GM12878 (cell line): ENCODE measurements around the gene AMN. TPM values are rescaled to one million over a fixed set of nuclear protein-coding genes. Genes with fewer than 3 reads are reported as not detected.

Experiments
- ATAC-seq: fragments of 200-7000 bp; cut with Tn5 transposase; 3 replicates; pipeline ENCODE4 v1.9.1; 2020; ENCODE audit warnings: mild to moderate bottlenecking, moderate library complexity
- BruUV-seq: library from RNA; stranded (reverse); fragments of 400-500 nt; replicated peaks from 2 replicates; lab custom pipeline; 2021; lab: Mats Ljungman, UMichigan
- CTCF ChIA-PET: fragments of 300-600 bp; sonication (Branson Sonifier 250); formaldehyde crosslinking; extraction: SDS; loops from one replicate; lab custom pipeline; 2021; ENCODE audit warnings: inconsistent platforms; lab: Yijun Ruan, JAX
- POLR2A ChIA-PET: fragments of 350-600 bp; formaldehyde crosslinking; extraction: SDS; loops from one replicate; lab custom pipeline; 2021; ENCODE audit warnings: inconsistent platforms; lab: Charles Lee
- RAD21 ChIA-PET: fragments of 300-600 bp; sonication (Branson Sonifier 250); formaldehyde crosslinking; loops from one replicate; lab custom pipeline; 2023; ENCODE audit warnings: antibody characterized with exemption; ENCODE audit not compliant: unreplicated experiment; lab: Charles Lee
- SMC1A ChIA-PET: fragments of 300-600 bp; sonication (Branson Sonifier 250); formaldehyde crosslinking; loops from one replicate; lab custom pipeline; 2023; ENCODE audit not compliant: unreplicated experiment, uncharacterized antibody; lab: Charles Lee
- DNase-seq: peaks from one replicate; pipeline ENCODE4 v3.0.0-alpha.2; 2011; ENCODE audit warnings: low read depth, low spot score
- FAIRE-seq: peaks from 3 replicates; lab custom pipeline; 2011; peaks lifted over from hg19 to GRCh38; lab: Jason Lieb, UNC
- H2AFZ ChIP-seq: 2 replicates; pipeline ENCODE4 v1.6.0; 2011; ENCODE audit warnings: low read depth, low read length, control low read depth; ENCODE audit not compliant: control insufficient read depth
- H3K27ac ChIP-seq: 2 replicates; pipeline ENCODE4 v1.5.1; 2011; ENCODE audit warnings: control low read depth; ENCODE audit not compliant: control insufficient read depth, insufficient read depth
- H3K27me3 ChIP-seq, 2 experiments: replicated peaks in 1 of 2; 2 replicates each; pipeline versions ENCODE4 v1.6.0 to v1.6.1; 2011; ENCODE audit warnings: low read length in 1 of 2; ENCODE audit not compliant: control insufficient read depth in 2 of 2, insufficient read depth in 2 of 2
- H3K36me3 ChIP-seq, 2 experiments: 2 replicates each; pipeline ENCODE4 v1.5.1; 2011; ENCODE audit warnings: low read length in 1 of 2; ENCODE audit not compliant: control insufficient read depth in 2 of 2, insufficient read depth in 2 of 2
- H3K4me1 ChIP-seq: 2 replicates; pipeline ENCODE4 v1.6.1; 2011; ENCODE audit warnings: mild to moderate bottlenecking, low read length, moderate library complexity, mixed read lengths; ENCODE audit not compliant: control insufficient read depth, insufficient read depth
- H3K4me2 ChIP-seq: 2 replicates; pipeline ENCODE4 v1.6.0; 2011; ENCODE audit warnings: control low read depth; ENCODE audit not compliant: control insufficient read depth, insufficient read depth
- H3K4me3 ChIP-seq: fragments of 200-600 bp; sonication (generic); 2 replicates; pipeline ENCODE4 v1.5.1; 2016
- H3K79me2 ChIP-seq: 2 replicates; pipeline ENCODE4 v1.6.0; 2011; ENCODE audit warnings: low read length; ENCODE audit not compliant: control insufficient read depth, insufficient read depth
- H3K9ac ChIP-seq: 2 replicates; pipeline ENCODE4 v1.8.0; 2011; ENCODE audit warnings: low read length, control low read depth, mixed read lengths; ENCODE audit not compliant: control insufficient read depth, insufficient read depth
- H3K9me3 ChIP-seq: replicated peaks from 3 replicates; pipeline ENCODE4 v1.5.1; 2011; ENCODE audit warnings: mild to moderate bottlenecking, low read length; ENCODE audit not compliant: control insufficient read depth, insufficient read depth
- H4K20me1 ChIP-seq: 2 replicates; pipeline ENCODE4 v1.6.0; 2011; ENCODE audit not compliant: control insufficient read depth, insufficient read depth
- HCFC1 ChIP-seq: fragments of 150-350 bp; IDR thresholded peaks from 2 replicates; pipeline ENCODE4 v1.6.1; 2014; ENCODE audit warnings: low read length
- IRF4 ChIP-seq: IDR thresholded peaks from 2 replicates; pipeline ENCODE4 v1.6.1; 2011; ENCODE audit warnings: low read depth, low read length
- POLR2A ChIP-seq: IDR thresholded peaks from 2 replicates; pipeline ENCODE4 v1.6.1; 2011; ENCODE audit warnings: low read depth, mild to moderate bottlenecking, low read length
- WGBS: methylation state at CpG from one replicate; pipeline ENCODE4 v1.1.6; 2016; ENCODE audit warnings: low lambda C conversion rate; ENCODE audit not compliant: insufficient replicate concordance, insufficient coverage; ENCODE audit errors: missing lambda C conversion rate; 5-methylcytosine and 5-hydroxymethylcytosine counted together
- in situ Hi-C: fragments of 300-500 bp; cut with MboI; formaldehyde crosslinking; loops from 9 replicates; pipeline ENCODE4 v1.14.3; 2018; ENCODE audit warnings: mixed read lengths
- intact Hi-C: fragments of 100-400 bp; cut with micrococcal nuclease; formaldehyde crosslinking; loops from one replicate; pipeline ENCODE4 v1.14.2; 2022; ENCODE audit not compliant: unreplicated experiment
- polyA plus RNA-seq, 11 experiments: library from polyadenylated mRNA; depleted of rRNA in 4 of 11; unstranded in 6 of 11; stranded (reverse) in 5 of 11; fragments of >200 nt; fragmentation: Nextera tagmentation in 4 of 11; fragmentation: Illumina TruSeq in 1 of 11; extraction: Ambion mirVana in 4 of 11; extraction: Trizol in 1 of 11; gene quantifications; 1 replicate in 1 of 11; 2 replicates in 10 of 11; pipeline versions ENCODE4 v1.2.1 to v1.2.3, GENCODE V29; 2011 to 2016; ENCODE audit warnings: inconsistent platforms in 2 of 11, missing spikeins in 2 of 11, low read depth in 1 of 11
- total RNA-seq, 4 experiments: library from RNA; depleted of rRNA in 3 of 4; stranded (reverse); fragments of >200 nt in 3 of 4; fragmentation: Illumina TruSeq in 1 of 4; extraction: Trizol in 1 of 4; gene quantifications; 2 replicates each; pipeline versions ENCODE4 v1.2.1 to v1.2.3, GENCODE V29; 2013 to 2021
- TF ChIP-seq, protein P1 (sequence below): IDR thresholded peaks from 2 replicates; pipeline ENCODE4 v1.6.1; 2012; ENCODE audit warnings: low read depth, low read length, improper control_type of control experiment
- TF ChIP-seq, protein P2 (sequence below): fragments of 450-650 bp; IDR thresholded peaks from 2 replicates; pipeline ENCODE4 v1.6.1; 2016; ENCODE audit warnings: mild to moderate bottlenecking, moderate library complexity, borderline replicate concordance

The AMN gene
- total and polyA plus RNA-seq, 10 of the 15 experiments (the other 5 are each of a cell fraction or from before 2014, with no cell fraction given): 0.03 to 0.33 (median 0.11) TPM; not detected in 6

DNA sequence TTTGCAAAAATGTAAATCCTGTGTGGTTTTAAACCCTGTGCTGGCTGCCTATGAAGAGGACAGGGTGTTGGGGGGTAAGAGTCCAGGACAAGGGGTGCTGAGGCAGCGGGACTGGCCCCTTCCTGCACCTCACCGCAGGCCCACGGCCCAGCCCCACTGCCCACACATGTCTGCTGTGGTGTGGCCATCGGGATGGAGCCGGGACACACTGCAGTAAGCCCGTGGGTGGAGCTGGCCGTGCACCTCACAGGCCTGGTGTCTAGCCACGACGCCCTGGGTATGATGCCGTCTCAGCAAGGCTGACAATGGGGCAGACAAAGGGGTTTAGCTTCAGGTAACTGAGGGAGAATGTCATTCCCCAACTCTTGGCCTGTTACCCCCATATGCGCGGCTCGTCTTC, 19.6 kb downstream of the AMN start:
- H3K27ac ChIP-seq: no peak overlapping the region

DNA sequence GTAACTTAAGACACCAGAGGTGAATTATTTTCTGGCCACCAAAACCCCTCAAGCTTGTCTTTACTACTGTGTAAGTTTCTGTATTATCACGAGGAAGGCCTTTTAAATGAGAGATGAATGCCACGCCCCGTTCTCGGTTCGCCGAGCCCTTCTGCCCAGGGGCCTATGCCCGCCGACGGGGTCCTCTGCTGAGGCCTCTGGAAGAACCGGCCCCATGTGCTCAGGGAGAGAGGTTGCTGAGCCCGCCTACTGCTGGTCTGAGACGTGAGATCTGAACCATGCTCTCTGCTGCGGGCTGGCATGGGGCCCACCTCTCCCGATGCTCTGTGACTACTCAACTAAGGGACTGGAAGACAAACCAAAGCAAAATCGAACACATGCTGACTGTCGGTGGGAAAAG, 21.0 kb downstream of the AMN start:
- POLR2A ChIA-PET: no interaction called here
- H4K20me1 ChIP-seq: no peaks in the 10 kb centered on the region
- CTCF ChIA-PET: no interaction called here
- SMC1A ChIA-PET: no interaction called here
- no peak for FAIRE-seq
- H3K4me1 ChIP-seq: peaks cover 14% of the 10 kb centered on the region
- no TSS peak for BruUV-seq
- peaks cover 4 to 15% of the 10 kb centered on the region in 2 experiments; a peak in 3 of 4 replicates for H3K36me3 ChIP-seq
- ATAC-seq: no peak
- H3K9ac ChIP-seq: no peak overlapping the region
- RAD21 ChIA-PET: interaction anchor here (1.3 kb wide), 1 partner anchor 32 kb away, joined by 4 read pairs; no protein-coding TSS in a partner anchor
- intact Hi-C loops: no loop called here
- no peak overlapping the region for H2AFZ ChIP-seq
- H3K27ac ChIP-seq: no peak overlapping the region
- no peaks in the 10 kb centered on the region for H3K79me2 ChIP-seq
- H3K4me2 ChIP-seq: no peak overlapping the region
- H3K27me3 ChIP-seq: no peaks in the 10 kb centered on the region
- in situ Hi-C loops: no loop called here
- TF ChIP-seq IRF4: no peak
- TF ChIP-seq, protein P1, sequence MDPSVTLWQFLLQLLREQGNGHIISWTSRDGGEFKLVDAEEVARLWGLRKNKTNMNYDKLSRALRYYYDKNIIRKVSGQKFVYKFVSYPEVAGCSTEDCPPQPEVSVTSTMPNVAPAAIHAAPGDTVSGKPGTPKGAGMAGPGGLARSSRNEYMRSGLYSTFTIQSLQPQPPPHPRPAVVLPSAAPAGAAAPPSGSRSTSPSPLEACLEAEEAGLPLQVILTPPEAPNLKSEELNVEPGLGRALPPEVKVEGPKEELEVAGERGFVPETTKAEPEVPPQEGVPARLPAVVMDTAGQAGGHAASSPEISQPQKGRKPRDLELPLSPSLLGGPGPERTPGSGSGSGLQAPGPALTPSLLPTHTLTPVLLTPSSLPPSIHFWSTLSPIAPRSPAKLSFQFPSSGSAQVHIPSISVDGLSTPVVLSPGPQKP: no peak
- TF ChIP-seq, protein P2, sequence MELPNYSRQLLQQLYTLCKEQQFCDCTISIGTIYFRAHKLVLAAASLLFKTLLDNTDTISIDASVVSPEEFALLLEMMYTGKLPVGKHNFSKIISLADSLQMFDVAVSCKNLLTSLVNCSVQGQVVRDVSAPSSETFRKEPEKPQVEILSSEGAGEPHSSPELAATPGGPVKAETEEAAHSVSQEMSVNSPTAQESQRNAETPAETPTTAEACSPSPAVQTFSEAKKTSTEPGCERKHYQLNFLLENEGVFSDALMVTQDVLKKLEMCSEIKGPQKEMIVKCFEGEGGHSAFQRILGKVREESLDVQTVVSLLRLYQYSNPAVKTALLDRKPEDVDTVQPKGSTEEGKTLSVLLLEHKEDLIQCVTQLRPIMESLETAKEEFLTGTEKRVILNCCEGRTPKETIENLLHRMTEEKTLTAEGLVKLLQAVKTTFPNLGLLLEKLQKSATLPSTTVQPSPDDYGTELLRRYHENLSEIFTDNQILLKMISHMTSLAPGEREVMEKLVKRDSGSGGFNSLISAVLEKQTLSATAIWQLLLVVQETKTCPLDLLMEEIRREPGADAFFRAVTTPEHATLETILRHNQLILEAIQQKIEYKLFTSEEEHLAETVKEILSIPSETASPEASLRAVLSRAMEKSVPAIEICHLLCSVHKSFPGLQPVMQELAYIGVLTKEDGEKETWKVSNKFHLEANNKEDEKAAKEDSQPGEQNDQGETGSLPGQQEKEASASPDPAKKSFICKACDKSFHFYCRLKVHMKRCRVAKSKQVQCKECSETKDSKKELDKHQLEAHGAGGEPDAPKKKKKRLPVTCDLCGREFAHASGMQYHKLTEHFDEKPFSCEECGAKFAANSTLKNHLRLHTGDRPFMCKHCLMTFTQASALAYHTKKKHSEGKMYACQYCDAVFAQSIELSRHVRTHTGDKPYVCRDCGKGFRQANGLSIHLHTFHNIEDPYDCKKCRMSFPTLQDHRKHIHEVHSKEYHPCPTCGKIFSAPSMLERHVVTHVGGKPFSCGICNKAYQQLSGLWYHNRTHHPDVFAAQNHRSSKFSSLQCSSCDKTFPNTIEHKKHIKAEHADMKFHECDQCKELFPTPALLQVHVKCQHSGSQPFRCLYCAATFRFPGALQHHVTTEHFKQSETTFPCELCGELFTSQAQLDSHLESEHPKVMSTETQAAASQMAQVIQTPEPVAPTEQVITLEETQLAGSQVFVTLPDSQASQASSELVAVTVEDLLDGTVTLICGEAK: no peak
- no peak for DNase-seq
- H3K9me3 ChIP-seq: no peaks in the 10 kb centered on the region
- H3K4me3 ChIP-seq: no peak overlapping the region
- WGBS: 87% methylated on average over 16 of the region's 16 CpGs

More for the DNA sequence above, 19.6 kb downstream of the AMN start:
- H3K79me2 ChIP-seq: no peaks in the 10 kb centered on the region
- in situ Hi-C loops: no loop called here
- FAIRE-seq: no peak
- POLR2A ChIA-PET: no interaction called here
- H3K4me2 ChIP-seq: no peak overlapping the region
- TF ChIP-seq HCFC1: no peak
- peak; percentile 27; the same call in 1 of the 2 replicates for TF ChIP-seq POLR2A
- intact Hi-C loops: no loop called here
- H3K36me3 ChIP-seq: peaks cover 4 to 12% of the 10 kb centered on the region in 2 experiments; a peak in 3 of 4 replicates
- H3K9ac ChIP-seq: no peak overlapping the region
- BruUV-seq: TSS peak; percentile 36
- no peaks in the 10 kb centered on the region for H4K20me1 ChIP-seq
- no peaks in the 10 kb centered on the region for H3K9me3 ChIP-seq
- H3K4me3 ChIP-seq: no peak overlapping the region
- CTCF ChIA-PET: no interaction called here
- no peaks in the 10 kb centered on the region for H3K27me3 ChIP-seq
- H3K4me1 ChIP-seq: peaks cover 9% of the 10 kb centered on the region
- DNase-seq: no peak
- H2AFZ ChIP-seq: no peak overlapping the region
- WGBS: 68% methylated on average over 13 of the region's 13 CpGs
- no peak for ATAC-seq
- SMC1A ChIA-PET: no interaction called here
- RAD21 ChIA-PET: no interaction called here
